HG02870 (cell line): ENCODE measurements around the gene KCNQ2.

Experiments
- ATAC-seq: cut with Tn5 transposase; IDR thresholded peaks from one replicate; pipeline ENCODE4 v1.9.1; 2021; ENCODE audit warnings: mild to moderate bottlenecking, moderate library complexity; ENCODE audit not compliant: unreplicated experiment

Gene KCNQ2

GRCh38 chr20:63435552-63435951, 36.9 kb downstream of the KCNQ2 start:
- ATAC-seq, result no peak

GRCh38 chr20:63434599-63435378, 37.7 kb downstream of the KCNQ2 start:
- no peak for ATAC-seq

- ATAC-seq, result no peak
These were observed 38.5 kb downstream of the KCNQ2 start for GRCh38 chr20:63433756-63434531.

- ATAC-seq, result no peak
These were observed 39.1 kb downstream of the KCNQ2 start for GRCh38 chr20:63433351-63433750.

- ATAC-seq, result no peak
These were observed 39.7 kb downstream of the KCNQ2 start for GRCh38 chr20:63432577-63433325.

GRCh38 chr20:63431944-63432343, 40.5 kb downstream of the KCNQ2 start:
- no peak for ATAC-seq

GRCh38 chr20:63430891-63431290, 41.6 kb downstream of the KCNQ2 start:
- no peak for ATAC-seq

- ATAC-seq, result no peak
These were observed 42.5 kb downstream of the KCNQ2 start for GRCh38 chr20:63429992-63430391.

- no peak for ATAC-seq
These were observed 43.4 kb downstream of the KCNQ2 start for GRCh38 chr20:63428906-63429575.

GRCh38 chr20:63427724-63428330, 44.6 kb downstream of the KCNQ2 start:
- ATAC-seq, result no peak

- ATAC-seq, result no peak
These were observed 45.2 kb downstream of the KCNQ2 start for GRCh38 chr20:63427206-63427605.

- no peak for ATAC-seq
These were observed 46.5 kb downstream of the KCNQ2 start for GRCh38 chr20:63425846-63426485.

GRCh38 chr20:63424613-63425012, 47.8 kb downstream of the KCNQ2 start:
- no peak for ATAC-seq

GRCh38 chr20:63423751-63424150, 48.7 kb downstream of the KCNQ2 start:
- ATAC-seq, result no peak

- no peak for ATAC-seq
These were observed 49.8 kb downstream of the KCNQ2 start for GRCh38 chr20:63422653-63423052.

- ATAC-seq, result no peak
These were observed 50.5 kb downstream of the KCNQ2 start for GRCh38 chr20:63421913-63422312.

- no peak for ATAC-seq
These were observed 51.3 kb downstream of the KCNQ2 start for GRCh38 chr20:63421094-63421692.

- ATAC-seq, result no peak
These were observed 51.9 kb downstream of the KCNQ2 start for GRCh38 chr20:63420359-63421093.

GRCh38 chr20:63419299-63419698, 53.2 kb downstream of the KCNQ2 start:
- no peak for ATAC-seq
